HG02981 (cell line): ENCODE data around the gene CDYL.

Source experiments
- ATAC-seq: cut with Tn5 transposase; IDR thresholded peaks from one replicate; pipeline ENCODE4 v1.9.1; 2021; ENCODE audit warnings: mild to moderate bottlenecking, moderate library complexity; ENCODE audit not compliant: unreplicated experiment

Gene CDYL, protein sequence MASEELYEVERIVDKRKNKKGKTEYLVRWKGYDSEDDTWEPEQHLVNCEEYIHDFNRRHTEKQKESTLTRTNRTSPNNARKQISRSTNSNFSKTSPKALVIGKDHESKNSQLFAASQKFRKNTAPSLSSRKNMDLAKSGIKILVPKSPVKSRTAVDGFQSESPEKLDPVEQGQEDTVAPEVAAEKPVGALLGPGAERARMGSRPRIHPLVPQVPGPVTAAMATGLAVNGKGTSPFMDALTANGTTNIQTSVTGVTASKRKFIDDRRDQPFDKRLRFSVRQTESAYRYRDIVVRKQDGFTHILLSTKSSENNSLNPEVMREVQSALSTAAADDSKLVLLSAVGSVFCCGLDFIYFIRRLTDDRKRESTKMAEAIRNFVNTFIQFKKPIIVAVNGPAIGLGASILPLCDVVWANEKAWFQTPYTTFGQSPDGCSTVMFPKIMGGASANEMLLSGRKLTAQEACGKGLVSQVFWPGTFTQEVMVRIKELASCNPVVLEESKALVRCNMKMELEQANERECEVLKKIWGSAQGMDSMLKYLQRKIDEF

DNA sequence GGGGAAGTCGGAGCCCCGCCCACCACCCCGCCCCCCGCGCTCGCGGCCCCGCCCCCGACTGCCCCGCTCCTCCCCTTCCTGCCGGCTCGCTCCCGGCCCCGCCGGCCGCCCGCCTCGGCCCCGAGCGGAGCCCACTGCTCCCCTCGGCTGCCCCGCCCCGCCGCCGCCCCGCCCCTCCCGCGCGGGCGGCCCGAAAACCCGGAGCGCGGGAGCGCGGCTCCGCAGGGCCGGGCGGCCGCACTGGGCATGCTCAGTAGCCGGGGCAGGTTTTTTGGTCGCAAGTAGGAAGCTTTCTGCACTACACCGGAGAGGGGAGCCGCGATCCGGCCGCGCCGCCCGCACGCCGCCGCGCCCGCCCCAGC is at the start of gene CDYL:
CDYL (plus strand) TSS at position 274 of the 362 bp plus-strand sequence. CDS start 380 bp downstream, outside the sequence.
- peak; percentile 66 for ATAC-seq

DNA sequence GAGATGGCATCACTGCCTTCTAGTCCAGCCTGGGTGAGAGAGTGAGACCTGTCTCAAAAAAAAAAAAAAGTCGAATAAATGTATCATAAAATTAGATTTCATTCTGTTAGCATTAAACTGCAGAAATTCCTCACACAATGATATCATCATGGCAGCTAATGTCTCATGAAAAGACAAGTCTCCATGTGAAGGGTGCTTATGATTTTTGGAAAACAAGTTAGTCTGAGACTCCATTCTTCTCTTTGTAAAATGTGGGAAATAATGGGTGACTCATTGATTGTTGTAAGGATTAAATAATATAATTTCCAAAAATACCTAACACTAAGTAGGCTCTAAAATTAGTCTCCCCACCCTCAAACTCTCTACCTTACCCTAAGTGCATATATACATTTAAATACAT is 49.6 kb upstream of the CDYL start:
- ATAC-seq = no peak

DNA sequence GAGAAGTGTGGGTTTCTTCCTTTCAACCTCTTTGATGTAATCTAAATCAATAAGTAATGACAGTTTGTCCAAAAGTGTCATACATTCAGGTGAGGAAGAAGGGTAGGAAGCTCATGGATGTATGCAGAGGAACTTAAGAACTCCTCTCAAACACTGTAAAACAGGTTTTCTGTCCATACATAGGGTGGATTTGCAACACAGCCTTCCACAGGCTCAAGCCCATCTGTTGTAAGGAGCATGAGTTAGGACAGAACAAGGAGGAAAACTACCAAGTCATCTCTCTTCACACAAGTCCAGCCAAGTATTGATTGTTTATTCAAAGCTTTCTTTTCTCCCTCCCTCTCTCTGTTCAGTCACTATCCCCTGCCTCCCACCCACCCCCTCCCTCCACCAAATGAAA is 49.0 kb upstream of the CDYL start:
- no peak for ATAC-seq

DNA sequence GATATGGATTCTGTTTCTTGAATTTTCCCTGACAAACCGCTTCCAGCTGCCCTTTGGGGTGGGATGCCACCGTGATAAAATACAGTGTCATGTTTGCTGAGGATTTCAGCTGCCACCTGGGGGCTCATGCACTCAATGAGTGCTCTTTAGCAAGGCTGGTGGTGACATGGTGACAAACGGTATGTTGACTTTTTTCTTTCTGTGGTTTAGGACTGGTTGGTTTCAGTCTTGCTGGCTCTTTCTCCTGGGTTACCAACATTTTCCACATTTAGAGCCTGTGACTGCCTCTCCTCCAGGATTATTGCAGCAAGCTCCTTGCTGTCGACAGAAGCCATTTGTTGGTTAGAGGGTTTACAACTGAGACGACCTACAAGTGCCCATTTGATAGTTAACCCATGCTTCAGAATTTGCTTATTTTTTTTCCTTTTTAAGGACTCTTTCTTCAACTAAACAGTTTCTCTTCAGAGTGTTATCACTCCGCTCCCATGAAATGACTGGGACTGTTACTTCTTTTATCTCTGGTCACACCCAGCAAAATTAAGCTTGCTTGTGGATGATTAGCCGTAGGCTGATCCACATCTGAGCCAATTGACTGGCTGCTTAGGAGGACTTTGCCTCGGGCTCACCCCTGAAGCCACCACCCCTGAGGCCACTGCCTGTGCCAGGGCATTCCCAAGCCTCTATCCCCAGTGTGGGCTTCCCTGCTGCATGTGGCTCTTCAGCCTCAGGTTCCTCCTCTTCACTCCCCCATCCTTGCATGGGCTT is 48.4 kb upstream of the CDYL start:
- ATAC-seq = no peak

DNA sequence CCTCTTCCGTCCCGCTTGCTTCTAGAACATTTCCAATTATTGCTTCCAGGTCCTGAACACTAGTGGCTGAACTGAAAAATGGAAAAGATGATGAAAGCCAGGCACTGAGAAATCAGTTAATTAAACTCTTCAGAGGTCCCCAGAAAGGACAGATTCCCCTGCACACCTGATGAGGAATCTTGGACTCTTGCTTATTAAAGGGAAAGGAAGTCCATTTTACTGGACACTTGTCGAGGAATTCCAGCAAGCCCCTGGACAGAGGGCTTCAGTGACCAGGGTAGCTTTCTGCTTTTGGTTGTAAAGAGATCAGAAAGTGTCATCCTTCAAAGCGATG is 47.8 kb upstream of the CDYL start:
- no peak for ATAC-seq

DNA sequence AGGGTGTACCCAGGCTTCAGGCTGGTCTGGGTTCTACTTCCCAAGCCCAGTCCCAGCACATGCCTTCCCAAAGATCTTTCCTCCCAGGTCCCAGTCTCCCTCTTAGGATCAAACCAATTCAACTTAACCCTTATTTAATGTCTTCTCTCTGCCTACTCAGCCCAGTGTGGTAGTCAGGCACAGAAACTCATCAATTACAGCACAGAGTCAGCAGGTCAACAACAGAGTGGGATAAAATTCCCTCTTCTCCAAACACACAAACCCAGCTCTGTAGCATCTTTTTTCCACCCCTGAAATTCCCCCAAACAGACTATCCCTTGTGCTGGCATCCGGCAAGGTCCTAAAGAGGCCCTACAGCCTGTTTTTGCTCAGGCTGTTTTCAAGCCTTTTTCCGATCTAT is 47.3 kb upstream of the CDYL start:
- no peak for ATAC-seq

DNA sequence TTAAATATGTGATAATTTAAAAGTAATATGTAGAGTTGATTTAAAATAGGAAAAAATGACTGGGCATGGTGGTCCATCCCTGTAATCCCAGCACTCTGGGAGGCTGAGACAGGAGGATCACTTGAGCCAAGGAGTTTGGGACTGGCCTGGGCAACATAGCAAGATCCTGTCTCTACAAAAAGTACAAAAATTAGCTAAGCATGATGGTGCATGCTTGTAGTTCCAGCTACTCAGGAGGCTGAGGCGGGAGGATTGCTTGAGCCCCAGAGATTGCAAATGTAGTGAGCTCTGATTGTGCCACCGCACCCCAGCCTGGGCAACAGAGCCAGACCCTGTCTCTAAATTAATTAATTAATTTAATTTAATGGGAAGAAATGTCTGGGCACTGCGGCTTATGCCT is 44.2 kb upstream of the CDYL start:
- no peak for ATAC-seq

DNA sequence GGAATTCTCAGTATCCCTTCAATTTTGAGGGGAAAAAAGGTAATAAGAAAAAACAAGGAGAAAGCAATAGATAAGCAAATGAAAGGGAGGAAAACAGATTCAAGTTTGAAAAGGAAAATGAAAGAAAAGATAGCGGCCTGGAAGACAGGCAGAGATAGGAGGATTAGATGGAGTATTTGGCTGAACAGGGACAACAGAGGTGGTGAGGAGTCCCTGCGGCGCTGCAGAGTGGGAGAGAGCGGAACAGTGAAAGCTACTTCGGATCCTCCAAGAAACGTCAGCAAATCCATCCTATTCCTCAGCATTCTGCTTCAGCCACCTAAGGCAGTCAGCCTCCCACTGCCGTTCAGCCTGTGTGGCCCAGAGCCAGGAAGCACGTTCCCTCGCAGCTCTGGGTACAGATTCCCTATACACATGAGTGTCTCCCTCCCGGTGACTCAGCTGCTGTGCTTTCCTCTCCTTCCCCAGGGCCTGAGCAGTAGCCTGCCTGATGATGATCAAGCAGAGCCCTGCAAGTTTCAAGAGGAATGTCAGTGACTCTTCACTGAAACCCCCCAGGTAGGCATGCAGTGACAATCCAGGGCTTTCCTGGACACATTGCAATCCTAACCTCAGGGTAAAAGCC is 43.4 kb upstream of the CDYL start:
- no peak for ATAC-seq

DNA sequence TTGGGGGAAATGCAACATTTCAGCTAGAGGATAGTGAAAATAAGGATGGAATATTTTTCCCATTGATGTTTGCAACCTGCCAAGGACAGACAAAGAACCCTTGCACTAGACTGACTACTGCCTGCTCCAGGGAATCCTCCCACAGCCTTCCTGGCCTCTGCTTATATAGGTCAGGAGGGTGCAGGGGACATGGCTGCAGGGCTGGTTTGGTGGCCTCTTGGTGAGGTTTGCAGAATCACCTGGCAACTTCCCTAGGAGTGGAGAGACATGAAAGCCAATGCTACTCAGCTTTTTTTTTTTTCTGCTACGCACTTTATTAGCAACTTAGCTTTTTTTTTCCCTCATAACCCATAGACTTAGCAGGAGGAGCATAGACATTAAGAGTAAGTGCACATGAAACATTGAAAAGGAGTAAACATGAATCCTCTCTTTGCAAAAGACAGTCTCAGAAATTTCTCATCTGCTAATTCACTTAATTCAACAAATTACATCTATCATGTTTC is 39.8 kb upstream of the CDYL start:
- ATAC-seq = no peak

DNA sequence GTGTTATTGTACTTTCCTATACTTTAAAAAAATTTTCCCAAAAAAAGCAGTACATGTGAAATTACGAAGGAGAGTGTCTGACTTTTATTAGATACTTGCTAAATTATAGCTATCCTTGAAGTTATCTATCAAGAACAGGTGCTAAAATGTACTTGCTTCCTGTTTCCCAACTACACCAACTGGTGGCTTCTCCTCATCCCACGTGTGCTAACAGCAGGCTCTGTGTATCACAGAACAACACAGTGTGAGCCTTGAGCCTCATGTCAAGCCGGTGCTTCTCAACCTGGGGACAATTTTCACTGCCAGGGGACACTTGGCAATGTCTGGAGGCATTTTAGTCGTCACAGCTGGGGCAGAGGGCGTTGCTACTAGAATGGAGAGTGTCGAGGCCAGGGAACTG is 36.2 kb upstream of the CDYL start:
- no peak for ATAC-seq

DNA sequence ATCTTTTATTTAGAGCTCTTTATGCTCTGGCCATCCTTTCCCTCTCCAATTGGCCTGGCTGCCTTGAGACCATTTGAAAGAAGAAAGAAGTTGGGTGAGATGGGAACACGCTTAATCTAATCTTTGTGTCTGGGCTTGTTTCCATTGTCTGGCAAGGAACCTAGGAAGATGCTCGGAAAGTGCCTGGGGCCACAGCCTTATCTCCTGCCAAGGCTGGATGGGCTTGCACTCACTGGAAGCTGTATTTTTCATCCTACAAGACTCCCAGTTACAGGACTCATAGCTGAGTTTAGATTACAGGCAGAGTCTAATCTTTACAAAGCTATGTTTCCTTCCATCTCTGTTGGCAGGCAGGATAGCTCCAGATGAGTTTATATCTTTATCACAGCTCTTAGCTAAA is 33.1 kb upstream of the CDYL start:
- no peak for ATAC-seq

DNA sequence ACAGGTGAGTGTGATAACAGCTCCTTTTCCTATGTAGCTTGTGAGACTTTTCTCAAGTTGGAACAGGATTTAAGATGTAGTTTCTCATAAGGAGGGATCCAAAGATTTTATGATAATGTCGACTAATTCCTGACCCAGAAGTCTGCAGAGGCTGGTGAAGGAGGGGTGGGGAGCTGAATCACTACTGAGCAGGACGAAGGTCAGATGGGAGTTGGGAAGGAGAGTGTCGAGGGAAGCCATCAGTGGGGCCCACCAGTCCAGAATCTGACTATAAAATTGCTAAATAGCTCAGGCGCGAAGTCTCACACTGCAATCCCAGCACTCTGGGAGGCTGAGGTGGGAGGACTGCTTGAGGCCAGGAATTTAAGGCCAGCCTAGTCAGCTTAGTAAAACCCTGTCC is 32.3 kb upstream of the CDYL start:
- ATAC-seq = no peak

DNA sequence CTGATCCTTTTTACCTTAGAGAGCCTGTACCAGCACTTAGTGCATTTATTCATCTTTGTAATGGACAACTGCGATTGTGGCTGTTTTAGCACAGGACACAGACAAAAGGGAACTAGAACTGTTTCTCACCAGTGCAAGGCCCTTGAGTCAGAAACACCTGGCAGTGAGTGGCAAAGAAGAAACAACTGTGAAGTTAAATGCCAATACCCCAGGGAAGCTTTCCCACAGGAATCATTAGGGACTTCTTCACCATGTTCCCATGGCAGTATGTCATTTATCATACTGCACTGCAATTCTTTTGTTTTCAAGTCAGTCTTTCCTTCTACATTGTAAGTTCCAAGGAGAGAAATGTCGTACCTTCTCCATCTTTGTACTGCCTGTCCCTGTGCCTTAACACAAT is 28.6 kb upstream of the CDYL start:
- ATAC-seq = no peak

DNA sequence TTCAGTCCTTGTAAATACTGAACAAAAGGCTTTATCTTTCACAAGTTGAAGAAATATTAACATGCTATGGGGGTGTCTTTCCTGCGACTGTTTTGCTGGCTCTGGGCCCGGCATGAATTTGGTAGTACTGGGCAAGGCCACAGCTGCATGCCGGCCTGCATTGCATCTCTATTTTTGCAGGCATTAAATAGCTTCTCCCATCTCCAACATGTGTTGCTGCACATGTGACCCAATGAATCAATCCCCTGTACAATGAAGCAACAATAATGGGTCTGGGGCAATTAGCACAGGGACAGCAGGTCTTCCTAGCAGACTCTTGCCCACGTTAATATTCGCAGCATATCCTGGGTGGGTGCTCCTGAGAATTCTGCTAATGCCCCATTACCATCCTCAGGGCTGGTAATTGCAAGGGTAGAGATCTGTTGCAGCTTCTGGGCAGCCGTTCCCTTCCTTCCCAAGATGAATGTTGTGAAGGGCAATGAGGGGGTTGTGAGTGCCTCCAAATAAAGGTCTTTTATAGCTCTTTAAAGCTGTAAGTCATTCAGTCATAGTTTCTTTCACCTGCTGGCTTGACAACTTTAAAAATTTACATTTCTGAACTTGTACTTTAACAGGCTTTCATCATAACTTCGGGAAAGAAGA is 24.3 kb upstream of the CDYL start:
- no peak for ATAC-seq

DNA sequence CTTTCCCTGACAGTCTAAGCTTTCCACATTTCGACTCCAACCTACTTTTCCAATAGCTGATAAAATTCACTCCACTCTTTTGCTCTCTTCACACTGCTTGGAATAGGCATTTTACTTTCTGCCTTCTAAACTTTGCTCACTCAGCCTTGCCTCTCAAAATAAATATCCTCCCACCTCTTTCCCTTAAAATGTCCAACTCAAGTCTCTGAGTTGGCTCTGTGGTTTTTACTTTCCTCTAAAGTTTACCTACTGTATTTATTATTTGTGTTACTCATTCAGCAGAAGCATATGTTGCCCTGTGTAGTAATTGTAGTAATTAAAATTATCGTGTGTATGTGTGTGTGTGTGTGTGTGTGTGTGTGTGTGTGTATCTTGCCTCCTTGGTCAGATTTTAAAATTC is 20.0 kb upstream of the CDYL start:
- ATAC-seq = no peak

DNA sequence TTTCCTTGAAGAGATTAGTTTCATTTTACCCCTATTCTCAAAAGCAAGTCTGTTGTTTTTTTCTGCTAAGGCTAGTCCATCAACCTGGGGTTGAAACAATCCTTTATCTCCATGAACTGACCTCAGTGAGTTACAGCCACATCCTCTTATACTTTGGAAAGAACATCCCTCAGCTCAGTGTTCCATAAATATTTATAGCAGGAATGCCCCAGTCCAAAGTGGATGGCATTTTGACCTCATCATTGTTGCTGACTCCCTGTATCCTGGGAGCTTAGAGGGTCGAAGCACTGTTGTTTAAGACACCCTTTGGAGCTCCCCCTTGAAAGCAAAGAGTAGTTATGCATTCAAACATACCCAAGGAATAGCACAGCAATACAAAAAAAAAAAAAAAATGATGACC is 16.2 kb upstream of the CDYL start:
- no peak for ATAC-seq

DNA sequence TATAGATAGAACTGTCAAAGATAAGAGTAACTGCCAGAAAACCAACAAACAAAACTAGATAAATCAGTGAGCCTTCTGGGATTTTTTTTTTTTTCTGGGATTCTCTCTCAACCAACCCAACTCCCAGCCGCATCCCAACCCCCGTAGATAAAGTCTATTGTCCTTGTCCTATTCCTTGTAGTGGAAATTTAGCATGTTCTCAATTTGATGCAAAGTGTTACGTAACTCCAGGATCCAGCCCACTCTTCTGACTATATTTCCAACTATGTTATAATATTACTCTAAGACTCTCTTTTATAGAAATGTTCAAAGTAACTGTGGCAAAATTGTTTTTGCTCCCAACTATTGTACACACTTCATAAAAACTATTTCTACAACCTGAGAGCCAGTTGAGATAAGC is 15.4 kb upstream of the CDYL start:
- ATAC-seq = no peak

DNA sequence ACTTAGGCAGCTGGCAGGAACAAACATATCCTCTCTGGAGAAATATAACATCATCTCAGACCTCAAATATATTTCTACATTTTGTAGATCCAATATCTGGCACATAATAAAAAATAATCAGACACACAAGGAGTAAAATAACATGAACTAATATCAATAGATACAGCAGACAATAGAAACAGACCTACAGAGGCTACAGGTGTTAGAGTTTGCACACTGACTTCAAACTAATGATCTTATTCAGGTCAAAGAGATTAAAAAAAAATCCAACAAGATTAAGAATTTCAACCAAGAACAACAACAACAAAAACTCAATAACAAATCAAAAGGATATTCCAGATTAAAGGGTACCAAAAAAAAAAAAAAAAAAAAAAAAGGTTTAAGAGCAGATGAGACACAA is 13.9 kb upstream of the CDYL start:
- ATAC-seq = no peak

DNA sequence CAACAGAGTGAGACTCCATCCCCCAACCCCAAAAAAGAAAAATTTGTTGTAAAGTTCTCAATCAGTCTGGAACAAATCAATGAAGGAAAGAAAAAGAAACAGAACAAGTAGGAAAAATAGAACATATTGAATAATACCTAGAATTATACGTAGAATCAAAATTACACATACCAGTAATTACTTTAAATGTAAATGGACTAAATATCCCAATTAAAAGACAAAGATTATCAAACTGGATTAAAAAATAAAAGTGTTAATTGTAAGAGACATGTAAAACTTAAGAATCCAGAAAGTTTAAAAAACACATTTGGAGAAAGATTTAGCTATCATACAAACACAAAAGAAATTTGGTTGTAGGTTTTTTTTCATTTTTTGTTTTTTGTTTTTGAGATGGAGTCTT is 12.3 kb upstream of the CDYL start:
- ATAC-seq = no peak

DNA sequence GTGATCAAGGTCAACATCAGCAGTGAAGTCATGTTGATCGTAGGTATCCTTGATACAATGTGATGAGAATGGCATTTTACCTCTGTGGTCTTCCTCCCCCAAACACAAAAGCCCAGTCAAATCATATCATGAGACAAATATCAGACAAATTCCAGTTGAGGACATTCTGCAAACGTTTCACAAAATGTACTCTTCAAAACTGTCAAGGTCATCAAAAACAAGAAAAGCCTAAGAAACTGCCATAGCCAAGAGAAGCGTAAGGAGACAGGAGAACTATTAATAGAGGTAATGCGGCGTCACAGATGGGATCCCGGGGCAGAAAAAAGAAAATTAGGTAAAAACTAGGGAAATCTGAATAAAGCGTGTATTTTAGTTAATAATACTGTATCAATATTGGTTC is 7.4 kb upstream of the CDYL start:
- ATAC-seq = no peak

DNA sequence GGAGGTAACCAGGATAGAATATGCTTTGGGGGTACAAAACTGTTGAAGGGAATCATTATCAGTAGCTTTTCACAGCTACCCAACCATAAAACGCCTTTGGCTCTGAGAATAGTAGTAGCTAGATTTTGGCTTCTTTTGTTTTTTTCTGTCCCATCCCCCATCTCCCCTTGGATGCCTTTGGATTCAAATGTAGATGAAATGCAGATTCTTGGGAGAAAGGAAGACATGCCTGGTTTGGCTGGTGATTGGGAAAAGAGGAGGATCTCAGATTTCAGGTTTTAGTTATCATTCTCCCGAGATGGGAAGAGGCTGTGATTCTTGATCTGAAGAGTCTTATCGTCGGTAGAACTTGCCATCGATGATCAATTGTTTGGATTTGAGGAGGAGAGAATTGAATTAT is 3.5 kb upstream of the CDYL start:
- ATAC-seq = no peak
